Upper lobe of left lung (tissue), 4 donors: ENCODE results near the gene MCRIP1.

Source experiments
- EP300 ChIP-seq, 4 donors: sonication (generic); formaldehyde crosslinking; IDR thresholded peaks; one replicate each; pipeline ENCODE4 v1.5.1; 2017; ENCODE audit warnings: antibody characterized with exemption in 4 of 4, control low read depth in 2 of 4
- POLR2A ChIP-seq, 4 donors: fragments of 450-650 bp; IDR thresholded peaks; one replicate each; pipeline ENCODE4 v1.5.1; 2016 to 2017; ENCODE audit warnings: antibody characterized with exemption in 4 of 4, mild to moderate bottlenecking in 2 of 4
- TF ChIP-seq, protein P1 (sequence below), 6 experiments: fragments of 450-650 bp in 4 of 6; fragments of 200-600 bp in 2 of 6; sonication (generic) in 2 of 6; IDR thresholded peaks; one replicate each; pipeline ENCODE4 v1.5.1; 2016 to 2019; ENCODE audit warnings: antibody characterized with exemption in 6 of 6

DNA sequence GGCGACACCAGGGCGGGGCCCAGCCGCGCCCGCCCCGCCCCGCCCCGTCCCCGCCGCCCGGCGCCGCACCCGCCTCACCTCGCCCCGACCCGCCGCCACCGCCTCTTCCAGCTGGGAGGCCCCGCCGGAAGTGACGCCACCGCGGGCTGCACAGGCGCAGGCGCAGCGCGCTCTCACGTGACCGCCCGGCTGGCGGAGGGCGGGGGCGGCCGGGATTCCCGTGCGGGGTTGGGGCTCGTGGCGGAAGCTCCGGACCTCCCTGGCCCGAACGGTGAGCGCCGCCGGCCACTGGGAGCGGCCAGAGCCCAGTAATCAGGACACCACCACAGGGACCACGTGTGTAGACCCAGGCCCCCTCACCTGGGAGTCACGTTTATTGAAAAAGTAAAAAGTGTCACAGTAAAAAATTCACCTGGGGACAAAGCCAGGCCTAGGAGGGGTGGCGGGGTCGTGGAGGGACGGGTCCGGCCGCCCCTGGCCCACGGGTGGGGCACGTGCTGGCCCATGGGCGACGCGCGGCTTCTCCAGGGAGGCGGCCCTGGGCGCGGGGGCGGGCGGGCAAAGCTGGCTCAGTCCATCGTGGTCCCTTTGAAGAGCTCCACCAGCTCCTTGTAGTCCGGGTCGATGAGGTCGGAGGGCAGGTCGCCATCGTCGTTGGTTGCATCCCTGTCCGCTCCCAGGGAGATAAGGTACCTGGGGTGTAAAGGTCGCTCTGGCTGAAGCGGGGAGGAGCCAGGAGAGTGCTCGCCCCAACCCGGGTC is at the start of gene MCRIP1:
- TF ChIP-seq, protein P1, sequence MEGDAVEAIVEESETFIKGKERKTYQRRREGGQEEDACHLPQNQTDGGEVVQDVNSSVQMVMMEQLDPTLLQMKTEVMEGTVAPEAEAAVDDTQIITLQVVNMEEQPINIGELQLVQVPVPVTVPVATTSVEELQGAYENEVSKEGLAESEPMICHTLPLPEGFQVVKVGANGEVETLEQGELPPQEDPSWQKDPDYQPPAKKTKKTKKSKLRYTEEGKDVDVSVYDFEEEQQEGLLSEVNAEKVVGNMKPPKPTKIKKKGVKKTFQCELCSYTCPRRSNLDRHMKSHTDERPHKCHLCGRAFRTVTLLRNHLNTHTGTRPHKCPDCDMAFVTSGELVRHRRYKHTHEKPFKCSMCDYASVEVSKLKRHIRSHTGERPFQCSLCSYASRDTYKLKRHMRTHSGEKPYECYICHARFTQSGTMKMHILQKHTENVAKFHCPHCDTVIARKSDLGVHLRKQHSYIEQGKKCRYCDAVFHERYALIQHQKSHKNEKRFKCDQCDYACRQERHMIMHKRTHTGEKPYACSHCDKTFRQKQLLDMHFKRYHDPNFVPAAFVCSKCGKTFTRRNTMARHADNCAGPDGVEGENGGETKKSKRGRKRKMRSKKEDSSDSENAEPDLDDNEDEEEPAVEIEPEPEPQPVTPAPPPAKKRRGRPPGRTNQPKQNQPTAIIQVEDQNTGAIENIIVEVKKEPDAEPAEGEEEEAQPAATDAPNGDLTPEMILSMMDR (IDR thresholded peaks at IDR 0.05) = peak in 1 of 6 experiments; percentile 18
- peak in 1 of 4 donors; percentile 66 for TF ChIP-seq EP300 (IDR thresholded peaks at IDR 0.05)
- TF ChIP-seq POLR2A (IDR thresholded peaks at IDR 0.05) = peak in 3 of 4 donors; percentile 15 to 96 (median 87)
